HG03175 (cell line): Measurements from ENCODE around the gene BICDL2.

ENCODE experiments used
- ATAC-seq: cut with Tn5 transposase; IDR thresholded peaks from one replicate; pipeline ENCODE4 v1.9.1; 2021; ENCODE audit warnings: mild to moderate bottlenecking, moderate library complexity; ENCODE audit not compliant: unreplicated experiment

BICDL2 gene

DNA sequence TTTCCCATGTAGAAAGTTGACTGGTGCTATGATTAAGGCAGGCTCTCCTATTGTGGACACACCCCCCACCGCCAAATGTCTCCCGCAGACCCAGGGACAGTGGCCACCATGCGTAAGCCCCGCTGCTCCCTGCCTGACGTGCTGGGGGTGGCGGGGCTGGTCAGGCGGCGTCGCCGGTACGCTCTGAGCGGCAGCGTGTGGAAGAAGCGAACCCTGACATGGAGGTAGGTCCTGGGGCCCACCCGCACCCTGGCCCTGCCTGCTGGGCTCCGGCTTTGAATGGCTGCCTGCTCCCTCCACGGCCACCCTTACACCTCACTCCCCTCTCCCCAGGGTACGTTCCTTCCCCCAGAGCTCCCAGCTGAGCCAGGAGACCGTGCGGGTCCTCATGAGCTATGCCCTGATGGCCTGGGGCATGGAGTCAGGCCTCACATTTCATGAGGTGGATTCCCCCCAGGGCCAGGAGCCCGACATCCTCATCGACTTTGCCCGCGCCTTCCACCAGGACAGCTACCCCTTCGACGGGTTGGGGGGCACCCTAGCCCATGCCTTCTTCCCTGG is 13.3 kb upstream of the BICDL2 start:
- ATAC-seq = no peak

DNA sequence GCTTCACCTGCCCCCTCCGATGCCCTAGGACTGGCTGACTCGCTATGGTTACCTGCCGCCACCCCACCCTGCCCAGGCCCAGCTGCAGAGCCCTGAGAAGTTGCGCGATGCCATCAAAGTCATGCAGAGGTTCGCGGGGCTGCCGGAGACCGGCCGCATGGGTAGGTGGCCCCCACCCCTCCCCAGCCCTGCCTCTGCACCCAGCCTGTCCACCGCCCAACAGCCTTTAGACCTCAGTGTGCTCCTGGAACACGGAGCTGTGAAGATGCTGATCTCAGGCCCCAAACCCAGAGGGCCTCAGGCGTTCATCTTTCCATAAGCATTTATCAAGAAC is 10.6 kb upstream of the BICDL2 start:
- ATAC-seq = no peak

DNA sequence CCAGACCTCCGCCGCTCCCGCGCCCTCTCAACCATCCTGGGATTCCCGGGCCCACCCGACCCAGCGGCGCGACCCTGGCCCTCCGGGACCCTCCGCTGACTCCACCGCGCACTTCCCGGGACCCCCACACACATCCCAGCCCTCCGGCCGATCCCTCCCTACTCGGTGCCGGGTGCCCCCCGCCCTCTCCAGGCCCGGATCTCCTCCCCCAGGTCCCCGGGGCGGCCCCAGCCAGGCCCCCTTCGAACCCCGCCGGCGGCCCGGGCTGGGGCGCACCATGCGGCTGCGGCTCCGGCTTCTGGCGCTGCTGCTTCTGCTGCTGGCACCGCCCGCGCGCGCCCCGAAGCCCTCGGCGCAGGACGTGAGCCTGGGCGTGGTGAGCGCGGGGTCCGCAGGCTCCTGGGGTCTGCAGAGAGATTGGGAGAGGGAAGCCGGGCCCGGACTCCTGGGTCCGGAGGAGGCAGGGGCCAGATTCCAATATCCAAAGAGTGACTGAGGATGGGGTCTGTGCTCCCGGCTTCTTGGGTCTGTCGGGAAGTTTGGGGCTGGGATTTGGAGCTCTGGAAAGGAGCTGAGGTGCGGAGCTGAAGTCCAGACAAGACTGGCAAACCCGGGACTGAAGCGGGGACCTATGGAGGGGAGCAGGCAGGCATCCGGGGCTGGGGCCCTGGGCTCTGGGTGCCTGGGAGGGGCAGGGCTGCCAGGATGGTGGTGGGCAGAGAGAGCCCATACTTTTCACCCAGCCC is 10.1 kb upstream of the BICDL2 start:
- ATAC-seq = no peak

DNA sequence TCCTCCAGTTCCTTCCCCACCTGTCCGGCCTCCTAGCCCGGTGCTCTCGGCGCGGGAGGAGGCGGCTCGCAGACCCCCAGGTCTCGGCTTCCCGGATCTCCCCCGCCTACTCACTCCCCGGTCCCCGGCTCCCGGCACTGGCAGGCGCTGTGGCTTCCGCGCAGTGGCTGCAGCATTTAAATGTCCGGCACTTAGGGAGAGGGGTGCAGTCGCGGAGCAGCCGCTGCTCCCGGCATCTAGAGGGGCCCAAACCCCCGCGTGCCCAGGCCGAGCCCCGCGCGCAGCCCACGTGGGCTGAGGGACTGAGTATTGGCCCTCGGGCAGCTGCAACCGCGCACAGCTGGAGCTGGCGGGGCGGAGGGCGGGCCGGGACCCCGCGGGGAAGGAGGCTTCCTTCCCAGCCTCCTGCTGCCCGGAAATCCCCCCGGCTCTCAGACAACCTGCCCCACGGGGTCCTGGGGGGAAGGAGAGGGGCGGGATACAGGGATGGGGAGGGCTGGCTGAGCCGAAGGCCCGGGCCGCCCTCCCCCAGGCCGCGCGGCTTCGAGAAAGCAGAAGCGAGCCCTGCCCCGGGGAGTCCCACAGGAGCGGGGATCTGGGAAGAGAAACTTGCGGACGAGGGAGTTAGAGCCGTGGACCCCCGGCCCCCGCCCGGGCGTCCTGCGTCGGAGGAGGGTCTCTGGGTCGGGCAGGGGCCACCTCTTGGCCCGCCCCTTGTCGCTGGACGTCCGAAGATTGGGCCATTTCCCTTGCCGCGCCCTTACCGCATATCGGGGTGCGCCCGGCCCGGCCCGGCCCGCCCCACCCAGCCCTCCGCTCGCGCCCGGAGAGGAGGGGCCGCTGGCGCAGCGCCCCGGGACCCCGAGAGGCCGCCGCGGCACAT is 9.3 kb upstream of the BICDL2 start, which contains the start of gene MMP25:
Gene MMP25 (plus strand): TSS at position 804 of the 883 bp plus-strand sequence. CDS start 357 bp downstream, outside the sequence.
- no peak for ATAC-seq

DNA sequence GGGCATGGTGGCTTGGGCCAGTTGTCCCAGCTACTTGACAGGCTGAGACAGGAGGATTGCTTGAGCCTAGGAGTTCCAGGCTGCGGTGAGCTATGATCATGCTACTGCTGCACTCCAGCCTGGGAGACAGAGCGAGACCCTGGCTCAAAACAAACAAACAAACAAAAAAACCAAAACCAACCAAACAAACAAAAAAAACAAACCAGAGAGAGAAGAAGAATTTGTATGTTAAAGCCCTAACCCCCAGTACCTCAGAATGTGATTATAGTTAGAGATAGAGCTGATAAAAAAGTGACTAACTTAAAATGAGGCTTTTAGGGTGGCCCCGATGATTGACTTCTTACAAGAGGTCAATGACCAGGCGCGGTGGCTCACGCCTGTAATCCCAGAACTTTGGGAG is 8.0 kb upstream of the BICDL2 start:
- ATAC-seq = no peak

DNA sequence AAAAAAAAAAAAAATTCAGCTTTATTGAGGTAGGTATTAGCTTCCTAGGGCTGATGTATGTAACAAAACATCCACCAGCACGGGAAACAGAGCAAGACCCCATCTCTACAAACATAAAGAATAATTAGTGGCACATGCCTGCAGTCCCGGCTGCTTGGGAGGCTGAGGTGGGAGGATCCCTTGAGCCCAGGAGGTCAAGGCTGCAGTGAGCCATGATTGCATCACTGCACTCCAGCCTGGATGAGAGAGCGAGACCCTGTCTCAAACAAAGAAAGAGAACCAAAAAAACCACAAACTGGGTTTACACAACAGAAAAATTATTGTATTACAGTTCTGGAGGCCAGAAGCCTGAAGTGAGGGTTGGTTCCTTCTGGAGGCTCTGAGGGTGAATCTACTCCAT is 5.6 kb upstream of the BICDL2 start:
- no peak for ATAC-seq

DNA sequence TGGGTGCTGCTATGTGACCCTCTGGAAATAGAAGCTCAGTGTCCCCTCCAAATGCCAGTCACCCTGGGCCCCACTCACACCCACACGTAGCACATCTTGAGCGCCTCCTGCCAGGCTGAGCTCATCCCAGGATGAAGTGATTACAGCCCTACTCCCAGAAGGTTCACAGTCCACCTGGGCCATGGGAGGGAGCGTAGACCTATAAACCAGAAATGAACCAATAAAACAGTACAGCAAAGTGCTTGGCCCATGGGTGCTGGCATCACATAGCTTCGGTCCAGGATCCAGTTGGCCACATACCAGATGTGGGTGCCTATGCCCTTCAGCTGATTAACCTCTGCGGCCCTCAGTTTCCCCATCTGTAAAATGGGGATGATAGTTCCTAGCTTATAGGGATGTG is 2.2 kb upstream of the BICDL2 start:
- ATAC-seq = no peak

DNA sequence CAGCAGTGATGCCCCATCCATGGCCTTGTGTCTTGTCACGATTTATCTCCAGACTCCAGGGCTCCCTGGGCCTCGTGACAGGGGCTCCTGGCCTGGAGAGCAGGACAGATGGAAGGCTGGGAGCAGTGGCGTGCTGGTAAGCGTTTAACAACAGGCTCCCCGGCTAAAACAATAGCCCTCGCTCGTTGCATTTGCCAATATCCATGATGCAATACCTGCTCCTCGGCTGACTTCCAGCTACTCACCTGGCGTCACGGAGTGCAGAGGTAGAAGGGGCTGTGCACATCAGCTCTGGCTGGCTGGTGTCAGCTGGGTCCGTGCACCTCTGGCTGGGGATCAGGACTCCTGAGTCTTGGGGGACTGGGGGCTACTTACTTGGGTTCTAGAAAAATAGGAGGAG is 1.5 kb upstream of the BICDL2 start:
- no peak for ATAC-seq

DNA sequence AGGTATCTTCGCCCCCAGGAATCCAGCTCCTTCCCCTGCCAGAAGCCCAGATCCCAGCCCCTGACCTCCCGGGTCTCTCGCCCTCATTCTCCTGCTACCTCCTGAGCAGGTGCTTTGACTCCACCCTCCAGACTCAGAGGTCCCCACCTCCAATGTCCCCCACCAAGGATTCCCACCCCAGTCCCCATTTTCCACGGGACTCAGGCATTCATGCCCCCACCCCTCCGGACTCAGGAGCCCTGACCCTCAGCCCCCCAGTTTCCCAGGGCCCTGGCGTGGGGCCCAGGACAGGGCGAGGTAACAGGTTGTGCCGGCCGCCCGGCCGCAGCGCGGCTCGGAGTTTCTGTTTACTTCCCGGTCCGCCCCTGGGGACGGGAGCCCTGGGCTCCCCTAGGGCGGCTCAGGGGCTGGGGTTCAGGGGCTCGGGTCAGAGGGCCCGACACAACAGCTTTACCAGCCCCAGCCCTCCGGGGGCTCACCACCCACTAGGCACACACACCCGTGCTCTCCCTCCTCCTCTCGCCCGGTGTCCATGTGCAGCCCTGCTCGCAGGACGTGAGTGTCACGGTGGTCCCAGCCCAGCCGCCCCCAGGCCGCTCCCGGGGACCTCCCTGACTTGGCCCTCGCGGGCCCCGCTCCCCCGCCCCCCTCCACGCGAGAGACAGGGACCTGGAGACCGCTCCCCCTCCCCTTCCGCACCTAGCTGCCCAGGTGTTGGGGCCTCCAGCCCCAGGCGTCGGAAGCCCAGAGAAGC is 595 bp downstream of the BICDL2 start:
- no peak for ATAC-seq

DNA sequence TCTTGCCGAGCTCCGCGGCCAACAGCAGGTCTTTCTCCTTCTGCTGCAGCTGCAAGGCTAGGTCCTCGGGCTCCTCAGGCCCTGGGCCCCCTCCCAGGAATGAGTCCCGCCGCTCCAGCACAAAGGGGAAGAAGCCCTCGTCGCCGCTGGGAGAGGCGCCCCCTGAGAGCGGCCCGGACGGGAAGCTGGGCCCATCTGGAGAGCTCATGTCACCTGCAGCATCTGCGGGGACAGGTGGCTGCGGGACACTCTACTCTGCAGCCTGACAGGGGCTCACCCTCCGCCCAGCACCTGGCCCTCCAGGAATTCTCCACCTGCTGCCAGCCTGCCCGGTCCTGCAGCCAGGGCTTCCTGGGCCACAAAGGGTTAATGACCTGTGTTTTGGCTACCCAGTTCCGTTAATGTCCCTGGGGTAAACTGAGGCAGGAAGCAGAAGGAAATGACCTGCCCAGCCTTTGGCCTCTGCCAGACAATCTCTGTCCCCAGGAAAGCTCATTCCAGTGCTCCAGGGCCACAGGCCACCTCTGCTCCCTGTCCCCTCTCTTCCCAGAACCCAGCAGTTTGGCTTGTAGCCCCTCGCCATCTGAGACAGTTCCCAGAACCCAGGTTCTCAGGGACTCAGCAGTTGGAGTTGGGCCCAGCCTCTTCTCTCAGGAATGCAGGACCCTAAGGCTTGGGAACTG is 1.3 kb downstream of the BICDL2 start:
- no peak for ATAC-seq

DNA sequence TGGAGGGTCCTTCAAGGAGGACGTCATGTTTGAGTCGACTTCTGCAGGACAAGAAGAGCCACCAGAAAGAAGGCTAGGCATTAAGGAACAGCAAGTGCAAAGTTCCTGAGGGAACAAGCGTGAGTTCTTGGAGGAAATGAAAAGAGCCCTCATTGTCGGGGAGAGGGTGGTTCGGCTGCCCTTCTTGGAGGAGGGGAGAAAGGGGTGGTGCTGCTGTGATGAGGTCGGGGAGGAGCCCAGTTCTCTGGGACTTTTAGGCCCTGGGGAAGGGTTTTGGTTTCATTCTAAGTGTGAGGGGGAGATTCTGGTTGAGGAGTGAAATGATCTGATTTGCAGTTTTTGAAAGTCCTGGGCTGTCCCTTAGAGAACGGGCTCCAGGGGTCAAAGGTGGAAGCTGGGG is 4.1 kb downstream of the BICDL2 start:
- no peak for ATAC-seq

DNA sequence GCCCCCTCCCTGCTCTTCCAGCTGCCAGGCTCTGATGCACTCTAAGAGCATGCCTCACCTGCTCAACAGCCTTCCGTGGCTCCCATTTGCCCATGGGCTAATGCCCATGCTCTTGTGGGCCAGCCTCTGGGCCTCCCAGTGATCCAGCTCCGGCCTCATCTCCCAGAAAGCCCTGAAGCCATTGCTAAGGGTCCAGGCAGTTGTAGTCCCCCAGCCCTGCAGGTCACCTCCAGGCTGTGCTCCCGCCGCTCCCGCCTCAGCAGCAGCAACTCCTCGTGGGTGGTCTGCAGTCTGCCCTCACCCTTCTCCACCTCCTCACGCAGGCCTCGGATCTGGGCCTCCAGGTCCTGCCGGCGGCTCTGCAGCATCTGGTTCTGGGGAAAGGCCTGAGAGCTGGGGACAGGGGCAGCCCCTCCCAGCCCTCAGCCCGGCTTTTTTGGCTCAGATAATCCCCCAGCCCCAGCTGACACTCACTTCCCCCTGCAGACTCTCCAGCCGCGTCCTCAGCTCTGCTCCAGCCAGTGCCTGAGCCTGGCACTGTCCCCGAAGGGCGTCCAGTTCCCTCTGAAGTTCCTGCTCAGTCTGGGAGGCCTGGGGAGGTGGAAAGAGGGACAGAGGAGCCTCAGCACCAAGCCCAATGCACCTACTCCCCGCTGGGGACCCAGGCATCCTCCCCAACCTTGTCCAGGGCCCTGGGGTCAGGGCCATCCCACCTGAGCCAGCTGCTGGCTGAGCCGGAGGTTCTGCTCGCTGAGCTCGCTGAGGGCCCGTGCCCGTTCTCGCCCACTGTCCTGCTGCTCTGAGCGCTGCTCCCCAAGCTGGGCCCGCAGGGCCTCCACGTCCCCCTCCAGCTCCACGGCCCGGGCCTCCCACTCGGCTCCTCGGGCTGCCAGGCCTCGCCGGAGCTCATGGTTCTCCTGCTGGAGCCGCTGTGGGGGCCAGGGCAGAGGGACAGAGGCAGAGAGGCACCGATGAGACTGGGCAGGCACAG is 6.2 kb downstream of the BICDL2 start:
- no peak for ATAC-seq

DNA sequence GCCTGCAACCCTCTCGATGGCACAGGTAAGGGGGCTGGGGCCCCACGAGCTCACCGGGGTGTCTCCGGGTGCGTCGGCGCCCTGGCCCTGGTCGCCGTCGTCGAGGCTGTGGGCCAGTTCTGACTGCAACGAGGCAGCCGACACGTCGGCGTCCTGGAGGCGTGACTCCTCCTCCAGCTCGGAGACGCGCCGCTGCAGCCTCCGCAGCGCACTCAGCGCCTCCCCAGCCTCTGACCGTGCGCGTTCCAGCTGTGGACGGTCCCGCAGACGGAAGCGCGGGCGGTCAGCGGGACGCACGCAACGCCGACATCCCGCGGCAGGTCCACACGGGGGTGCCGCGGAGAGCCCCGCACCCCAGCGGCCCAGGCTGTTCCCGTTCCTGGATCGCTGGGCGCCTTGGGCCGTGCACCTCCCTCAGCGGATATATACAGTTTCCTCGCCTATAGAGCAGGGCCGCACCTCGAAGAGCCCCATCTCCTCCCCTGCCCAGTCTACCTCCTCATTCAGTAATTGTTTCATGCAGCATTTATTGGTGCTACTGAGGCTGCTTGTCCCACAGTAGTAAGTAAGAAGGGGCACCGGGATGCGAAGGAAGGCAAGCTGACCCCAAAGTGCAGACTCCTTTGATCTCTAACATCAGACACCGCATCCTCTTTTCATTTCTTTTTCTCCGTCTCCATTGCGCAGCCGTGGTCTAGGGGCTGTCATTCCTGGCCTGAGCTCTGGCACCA is 7.1 kb downstream of the BICDL2 start:
- ATAC-seq = no peak

DNA sequence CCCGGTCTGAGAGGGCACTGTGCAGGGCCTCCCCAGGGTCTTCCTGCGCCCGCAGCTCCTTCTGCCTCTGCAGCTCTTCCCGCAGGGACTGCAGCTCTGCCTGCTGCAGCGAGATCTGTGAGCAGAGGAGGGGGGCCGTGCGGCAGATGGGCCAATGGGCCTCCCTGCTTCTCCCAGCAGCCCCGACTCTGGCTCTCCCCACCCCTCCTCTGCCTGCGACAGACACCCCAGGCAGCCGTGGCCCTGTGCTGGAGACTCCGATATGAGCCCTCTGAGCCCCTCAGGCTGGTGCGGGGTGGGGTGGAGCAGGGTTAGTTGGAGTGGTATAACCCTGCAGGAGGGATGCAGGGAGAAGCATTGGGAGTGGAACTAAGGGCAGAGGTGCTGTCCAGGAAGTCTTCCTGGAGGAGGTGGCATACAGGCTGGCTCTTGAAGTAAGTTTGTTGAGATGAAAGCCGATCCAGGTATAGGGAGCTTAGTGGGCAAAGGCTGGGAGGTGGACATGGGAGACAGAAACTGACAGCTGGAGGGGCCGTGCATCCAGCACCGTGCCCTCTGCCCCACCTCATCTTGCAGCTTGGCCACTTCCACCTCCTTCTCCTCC is 7.9 kb downstream of the BICDL2 start:
- ATAC-seq = no peak

DNA sequence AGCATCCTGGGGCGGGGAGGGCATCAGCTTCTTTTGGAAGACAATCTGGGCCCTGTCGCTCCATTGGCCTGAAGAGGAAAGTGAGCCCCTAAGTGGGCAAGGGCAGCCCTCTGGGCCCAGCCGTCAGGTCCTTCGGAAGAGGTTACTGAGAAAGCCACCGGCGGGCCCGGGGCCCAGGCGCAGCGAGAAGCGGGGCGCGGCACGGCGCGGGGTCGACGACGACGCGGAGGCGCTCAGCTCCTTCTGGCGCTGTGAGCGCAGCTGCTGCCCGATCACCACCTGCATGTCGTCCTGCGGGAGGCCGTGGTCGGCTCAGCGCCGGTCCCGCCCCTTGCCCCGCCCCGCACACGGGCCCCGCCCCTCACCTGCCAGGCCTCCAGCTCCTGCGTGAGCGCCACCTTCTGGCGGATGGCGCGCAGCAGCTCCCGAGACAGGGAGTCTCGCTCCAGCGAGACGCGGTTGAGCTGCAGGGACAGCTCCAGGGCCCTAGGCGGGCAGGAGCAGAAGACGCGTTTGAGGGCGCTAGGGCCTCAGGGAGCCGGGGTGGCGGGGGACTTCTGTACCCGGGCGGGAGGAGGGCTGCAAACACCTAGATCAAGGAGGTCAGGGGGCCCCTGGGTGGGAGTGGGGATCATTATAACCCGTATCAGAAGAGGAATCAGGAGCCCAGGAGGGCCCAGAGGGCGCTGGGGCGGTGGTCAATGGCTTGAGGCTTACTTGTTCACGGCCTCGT is 8.6 kb downstream of the BICDL2 start:
- no peak for ATAC-seq

DNA sequence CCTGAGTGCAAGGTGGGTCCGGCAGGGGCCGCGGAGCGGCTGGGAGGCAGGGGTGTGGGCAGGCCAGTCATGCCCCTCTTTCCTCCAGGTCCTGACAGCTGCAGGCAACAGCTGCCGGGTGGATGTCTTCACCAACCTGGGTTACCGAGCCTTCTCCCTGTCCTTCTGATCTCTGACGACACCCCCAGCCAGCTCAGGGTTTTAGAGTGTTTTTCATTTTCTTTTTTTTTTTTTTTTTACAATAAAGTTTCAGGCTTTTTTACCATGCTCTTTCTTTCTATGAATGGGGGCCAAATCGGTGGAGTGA is 9.3 kb downstream of the BICDL2 start:
- no peak for ATAC-seq

DNA sequence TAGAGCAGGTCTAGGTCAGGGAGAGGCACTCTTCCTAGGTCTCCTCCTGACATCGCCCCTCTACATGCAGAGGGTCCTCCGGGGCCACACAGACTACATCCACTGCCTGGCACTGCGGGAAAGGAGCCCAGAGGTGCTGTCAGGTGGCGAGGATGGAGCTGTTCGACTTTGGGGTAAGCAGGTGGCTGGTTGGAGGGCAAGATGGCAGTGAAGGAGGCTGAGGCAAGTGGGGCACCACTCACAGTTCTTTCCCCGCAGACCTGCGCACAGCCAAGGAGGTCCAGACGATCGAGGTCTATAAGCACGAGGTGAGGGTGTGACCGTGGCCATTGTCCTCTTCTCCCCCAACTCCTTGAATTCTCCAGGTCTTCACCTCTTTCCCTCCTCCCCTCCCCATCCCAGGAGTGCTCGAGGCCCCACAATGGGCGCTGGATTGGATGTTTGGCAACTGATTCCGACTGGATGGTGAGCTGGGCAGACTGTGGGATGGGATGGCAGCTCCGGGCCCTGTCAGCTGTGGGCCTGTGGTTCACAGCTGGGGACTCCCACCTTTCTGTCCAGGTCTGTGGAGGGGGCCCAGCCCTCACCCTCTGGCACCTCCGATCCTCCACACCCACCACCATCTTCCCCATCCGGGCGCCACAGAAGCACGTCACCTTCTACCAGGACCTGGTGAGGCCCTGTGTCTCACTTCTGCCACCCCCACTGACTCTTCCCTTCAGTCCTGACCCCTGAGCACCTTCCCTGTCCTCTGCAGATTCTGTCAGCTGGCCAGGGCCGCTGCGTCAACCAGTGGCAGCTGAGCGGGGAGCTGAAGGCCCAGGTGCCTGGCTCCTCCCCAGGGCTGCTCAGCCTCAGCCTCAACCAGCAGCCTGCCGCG is 9.9 kb downstream of the BICDL2 start:
- no peak for ATAC-seq
